B cell (primary cell): ENCODE results near the gene PREX1. TPM values are rescaled to one million over a fixed set of nuclear protein-coding genes. Genes with fewer than 3 reads are reported as not detected.
A peak's percentile ranks its signal among the peaks of the same experiment; 100 is the strongest.

Source experiments
- ATAC-seq: fragments of 200-7000 bp; cut with Tn5 transposase; one replicate; pipeline ENCODE4 v1.10.0; 2021; ENCODE audit warnings: low read depth, mild to moderate bottlenecking, moderate number of reproducible peaks, moderate library complexity
- CTCF ChIA-PET: fragments of 350-600 bp; sonication (Branson Sonifier 250); formaldehyde crosslinking; loops from one replicate; lab custom pipeline; 2021; ENCODE audit warnings: antibody characterized with exemption, inconsistent platforms; lab: Charles Lee
- POLR2A ChIA-PET: fragments of 350-600 bp; sonication (Branson Sonifier 250); formaldehyde crosslinking; loops from one replicate; lab custom pipeline; 2021; ENCODE audit warnings: antibody characterized with exemption; lab: Charles Lee
- DNase-seq: peaks from one replicate; pipeline ENCODE4 v3.0.0; 2013
- H2AFZ ChIP-seq: 2 replicates; pipeline ENCODE4 v1.6.1; 2012; ENCODE audit warnings: mild to moderate bottlenecking, low read depth, low read length; ENCODE audit not compliant: insufficient read depth, poor library complexity, severe bottlenecking
- H3K27ac ChIP-seq, 2 donors: 1 replicate in 1 of 2; 2 replicates in 1 of 2; pipeline ENCODE4 v1.5.1; 2012 to 2013; ENCODE audit warnings: low read length in 2 of 2, mild to moderate bottlenecking in 2 of 2, moderate library complexity in 1 of 2
- H3K27me3 ChIP-seq, 4 experiments: fragments of 200-600 bp in 1 of 4; sonication (generic) in 1 of 4; replicated peaks in 1 of 4; 1 replicate in 2 of 4; 2 replicates in 2 of 4; pipeline versions ENCODE4 v1.6.1 to v1.7.0; 2013 to 2016; ENCODE audit warnings: low read length in 3 of 4, mild to moderate bottlenecking in 2 of 4, mixed read lengths in 1 of 4, moderate library complexity in 1 of 4; ENCODE audit not compliant: insufficient read depth in 4 of 4, control insufficient read depth in 3 of 4; ENCODE audit errors: control extremely low read depth in 1 of 4
- H3K36me3 ChIP-seq, 2 experiments: replicated peaks in 1 of 2; 1 replicate in 1 of 2; 2 replicates in 1 of 2; pipeline versions ENCODE4 v1.6.1 to v1.7.1; 2013; ENCODE audit warnings: low read length in 1 of 2; ENCODE audit not compliant: insufficient read depth in 2 of 2, control insufficient read depth in 1 of 2; ENCODE audit errors: control extremely low read depth in 1 of 2, extremely low read depth in 1 of 2
- H3K4me1 ChIP-seq, 2 donors: fragments of 200-600 bp in 1 of 2; sonication (generic) in 1 of 2; 1 replicate in 1 of 2; 2 replicates in 1 of 2; pipeline versions ENCODE4 v1.5.1 to v1.6.1; 2013 to 2017; ENCODE audit warnings: low read length in 2 of 2; ENCODE audit not compliant: control insufficient read depth in 2 of 2, insufficient read depth in 2 of 2
- H3K4me2 ChIP-seq: replicated peaks from 2 replicates; pipeline ENCODE3; 2012; ENCODE audit warnings: mild to moderate bottlenecking, low read depth, low read length; ENCODE audit not compliant: poor library complexity, severe bottlenecking
- H3K4me3 ChIP-seq, 5 experiments: fragments of 200-600 bp in 1 of 5; sonication (generic) in 1 of 5; 1 replicate in 3 of 5; 2 replicates in 2 of 5; pipeline versions ENCODE4 v1.5.1 to v1.7.0; 2011 to 2016; ENCODE audit warnings: low read length in 4 of 5, mild to moderate bottlenecking in 4 of 5, low read depth in 2 of 5, control low read depth in 1 of 5, moderate library complexity in 1 of 5; ENCODE audit not compliant: insufficient read depth in 1 of 5; ENCODE audit errors: control extremely low read depth in 1 of 5, extremely low read depth in 1 of 5
- H3K79me2 ChIP-seq: fragments of 200-600 bp; sonication (generic); one replicate; pipeline ENCODE4 v1.6.0; 2016; ENCODE audit warnings: low read length; ENCODE audit not compliant: control insufficient read depth, insufficient read depth
- H3K9ac ChIP-seq: fragments of 200-600 bp; sonication (generic); 2 replicates; pipeline ENCODE4 v1.6.1; 2017; ENCODE audit warnings: mild to moderate bottlenecking, low read length, moderate library complexity
- H3K9me3 ChIP-seq, 3 donors: one replicate each; pipeline versions ENCODE4 v1.6.1 to v1.7.1; 2013; ENCODE audit warnings: low read length in 2 of 3; ENCODE audit not compliant: control insufficient read depth in 2 of 3, insufficient read depth in 1 of 3; ENCODE audit errors: control extremely low read depth in 1 of 3
- H4K20me1 ChIP-seq: 2 replicates; pipeline ENCODE4 v1.6.0; 2012; ENCODE audit warnings: mild to moderate bottlenecking, low read length; ENCODE audit not compliant: insufficient read depth, control insufficient read depth, poor library complexity, severe bottlenecking
- H3K27ac Mint-ChIP-seq: one replicate; pipeline ENCODE4 v1.8.0; 2021; ENCODE audit warnings: mixed read lengths
- H3K27me3 Mint-ChIP-seq: one replicate; pipeline ENCODE4 v1.8.0; 2021; ENCODE audit warnings: mixed read lengths
- H3K4me1 Mint-ChIP-seq: one replicate; pipeline ENCODE4 v1.8.0; 2021; ENCODE audit warnings: mixed read lengths
- H3K4me3 Mint-ChIP-seq: one replicate; pipeline ENCODE4 v1.8.0; 2021; ENCODE audit warnings: mixed read lengths
- H3K9me3 Mint-ChIP-seq: one replicate; pipeline ENCODE4 v1.8.0; 2022; ENCODE audit warnings: mixed read lengths; ENCODE audit not compliant: insufficient read depth
- EZH2 ChIP-seq: IDR thresholded peaks from 2 replicates; pipeline ENCODE4 v1.6.1; 2012; ENCODE audit warnings: borderline replicate concordance, low read depth, mild to moderate bottlenecking, moderate library complexity, low read length; ENCODE audit not compliant: insufficient read depth, poor library complexity, severe bottlenecking
- WGBS: methylation state at CpG from one replicate; pipeline ENCODE4 v1.1.5; 2013; ENCODE audit warnings: missing lambda C conversion rate; ENCODE audit not compliant: insufficient coverage; 5-methylcytosine and 5-hydroxymethylcytosine counted together
- intact Hi-C: fragments of 100-400 bp; cut with micrococcal nuclease; formaldehyde crosslinking; loops from one replicate; pipeline ENCODE4 v1.10.0; 2022
- polyA plus RNA-seq: library from polyadenylated mRNA; depleted of rRNA; stranded (reverse); fragments of >200 nt; gene quantifications from 2 replicates; pipeline ENCODE4 v1.2.3, GENCODE V29; 2012
- total RNA-seq, 2 donors: library from RNA; stranded (reverse); fragments of 120-200 nt in 1 of 2; gene quantifications; 1 replicate in 1 of 2; 2 replicates in 1 of 2; pipeline versions ENCODE4 v1.2.3 to v1.2.4, GENCODE V29; 2013 to 2022
- TF ChIP-seq, protein P1 (sequence below): fragments of 200-600 bp; IDR thresholded peaks from one replicate; pipeline ENCODE4 v1.8.0; 2022; ENCODE audit warnings: antibody characterized with exemption, mild to moderate bottlenecking

Gene PREX1
- total and polyA plus RNA-seq, 2 donors (not counting 1 experiment from before 2014, with no cell fraction given) = 79.1 to 99.4 TPM

DNA sequence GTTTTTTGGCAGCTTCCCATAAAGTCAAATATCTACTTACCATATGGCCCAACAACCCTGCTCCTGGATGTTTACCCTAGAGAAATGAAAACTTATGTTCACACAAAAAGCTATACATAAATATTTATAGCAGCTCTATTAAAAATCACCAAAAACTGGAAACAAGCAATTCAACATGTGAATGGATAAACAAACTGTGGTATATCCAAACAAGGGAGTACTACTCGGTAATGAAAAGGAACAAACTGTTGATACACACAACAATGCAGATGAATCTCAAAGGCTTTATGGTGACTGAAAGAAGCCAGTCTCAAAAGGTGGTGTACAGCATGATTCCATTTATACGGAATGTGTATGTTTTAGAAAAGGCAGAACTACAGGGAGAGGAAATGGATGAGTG is 48.4 kb downstream of the PREX1 start:
- H3K9ac ChIP-seq = no peak overlapping the region
- H2AFZ ChIP-seq = no peak overlapping the region
- H3K4me2 ChIP-seq = no peak overlapping the region
- H3K9me3 ChIP-seq = peaks cover 0 to 21% (median 3%) of the 10 kb centered on the region in 3 donors
- peaks cover 0 to 6% of the 10 kb centered on the region in 2 experiments for H3K36me3 ChIP-seq
- 100% methylated on average over 1 of the region's 2 CpGs for WGBS
- intact Hi-C loops = no loop called here
- H3K9me3 Mint-ChIP-seq = peaks cover 5% of the 10 kb centered on the region
- no peaks in the 10 kb centered on the region for H3K27me3 ChIP-seq
- ChIA-PET CTCF (no interaction called here), POLR2A (interaction anchor here (1.0 kb wide), 1 partner anchor 101 kb away, joined by 4 read pairs; no protein-coding TSS in a partner anchor)
- DNase-seq = no peak
- peak overlapping the region in 1 of 2 donors; percentile 78 for H3K27ac ChIP-seq
- H4K20me1 ChIP-seq = peaks cover 100% of the 10 kb centered on the region
- H3K4me3 ChIP-seq = no peak overlapping the region
- H3K27ac Mint-ChIP-seq = peak overlapping the region; percentile 11
- H3K79me2 ChIP-seq = peaks cover 100% of the 10 kb centered on the region
- ATAC-seq = no peak
- no peaks in the 10 kb centered on the region for H3K27me3 Mint-ChIP-seq
- no peak for TF ChIP-seq EZH2
- TF ChIP-seq, protein P1, sequence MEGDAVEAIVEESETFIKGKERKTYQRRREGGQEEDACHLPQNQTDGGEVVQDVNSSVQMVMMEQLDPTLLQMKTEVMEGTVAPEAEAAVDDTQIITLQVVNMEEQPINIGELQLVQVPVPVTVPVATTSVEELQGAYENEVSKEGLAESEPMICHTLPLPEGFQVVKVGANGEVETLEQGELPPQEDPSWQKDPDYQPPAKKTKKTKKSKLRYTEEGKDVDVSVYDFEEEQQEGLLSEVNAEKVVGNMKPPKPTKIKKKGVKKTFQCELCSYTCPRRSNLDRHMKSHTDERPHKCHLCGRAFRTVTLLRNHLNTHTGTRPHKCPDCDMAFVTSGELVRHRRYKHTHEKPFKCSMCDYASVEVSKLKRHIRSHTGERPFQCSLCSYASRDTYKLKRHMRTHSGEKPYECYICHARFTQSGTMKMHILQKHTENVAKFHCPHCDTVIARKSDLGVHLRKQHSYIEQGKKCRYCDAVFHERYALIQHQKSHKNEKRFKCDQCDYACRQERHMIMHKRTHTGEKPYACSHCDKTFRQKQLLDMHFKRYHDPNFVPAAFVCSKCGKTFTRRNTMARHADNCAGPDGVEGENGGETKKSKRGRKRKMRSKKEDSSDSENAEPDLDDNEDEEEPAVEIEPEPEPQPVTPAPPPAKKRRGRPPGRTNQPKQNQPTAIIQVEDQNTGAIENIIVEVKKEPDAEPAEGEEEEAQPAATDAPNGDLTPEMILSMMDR = no peak
- peaks cover 52% of the 10 kb centered on the region for H3K4me1 Mint-ChIP-seq
- H3K4me1 ChIP-seq = peaks cover 80 to 84% of the 10 kb centered on the region in 2 donors
- no peak overlapping the region for H3K4me3 Mint-ChIP-seq

DNA sequence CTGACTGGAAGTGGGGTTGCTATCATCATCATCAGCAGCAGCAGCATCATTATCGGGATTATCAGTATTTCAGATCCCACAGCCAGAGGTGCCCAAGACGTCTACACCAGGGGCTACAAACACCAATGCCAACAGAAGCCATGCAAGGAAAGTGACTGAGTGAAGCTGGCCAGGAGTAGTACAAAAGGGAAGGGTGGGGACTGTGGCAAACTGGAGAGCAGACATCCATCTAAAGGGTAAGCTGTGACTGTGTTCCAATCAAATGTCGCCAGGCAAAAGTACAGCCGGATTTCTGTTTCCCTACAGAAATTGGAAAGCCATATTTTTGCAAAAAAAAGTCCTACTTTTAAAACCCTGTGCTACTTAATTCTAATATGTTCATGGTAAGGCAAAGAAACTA is 50.0 kb downstream of the PREX1 start:
- peaks cover 84 to 86% of the 10 kb centered on the region in 2 donors for H3K4me1 ChIP-seq
- peaks cover 0 to 21% (median 3%) of the 10 kb centered on the region in 3 donors for H3K9me3 ChIP-seq
- DNase-seq = no peak
- H3K9ac ChIP-seq = no peak overlapping the region
- no peak overlapping the region for H3K27ac ChIP-seq
- WGBS = 93% methylated on average over 3 of the region's 4 CpGs
- peaks cover 100% of the 10 kb centered on the region for H3K79me2 ChIP-seq
- TF ChIP-seq, protein P1 = no peak
- TF ChIP-seq EZH2 = no peak
- ChIA-PET POLR2A (no interaction called here), CTCF (no interaction called here)
- H3K4me3 ChIP-seq = no peak overlapping the region
- peak overlapping the region; percentile 48 for H3K4me2 ChIP-seq
- no peak overlapping the region for H3K4me3 Mint-ChIP-seq
- H3K27ac Mint-ChIP-seq = peak overlapping the region; percentile 86
- no peak overlapping the region for H2AFZ ChIP-seq
- ATAC-seq = no peak
- H3K27me3 Mint-ChIP-seq = no peaks in the 10 kb centered on the region
- peaks cover 0 to 15% of the 10 kb centered on the region in 2 experiments for H3K36me3 ChIP-seq
- H4K20me1 ChIP-seq = peaks cover 100% of the 10 kb centered on the region
- no peaks in the 10 kb centered on the region for H3K27me3 ChIP-seq
- peaks cover 68% of the 10 kb centered on the region for H3K4me1 Mint-ChIP-seq
- peaks cover 5% of the 10 kb centered on the region for H3K9me3 Mint-ChIP-seq
- intact Hi-C loops = no loop called here
